ENCODE data around the gene C1QL2.

C1QL2 gene

DNA sequence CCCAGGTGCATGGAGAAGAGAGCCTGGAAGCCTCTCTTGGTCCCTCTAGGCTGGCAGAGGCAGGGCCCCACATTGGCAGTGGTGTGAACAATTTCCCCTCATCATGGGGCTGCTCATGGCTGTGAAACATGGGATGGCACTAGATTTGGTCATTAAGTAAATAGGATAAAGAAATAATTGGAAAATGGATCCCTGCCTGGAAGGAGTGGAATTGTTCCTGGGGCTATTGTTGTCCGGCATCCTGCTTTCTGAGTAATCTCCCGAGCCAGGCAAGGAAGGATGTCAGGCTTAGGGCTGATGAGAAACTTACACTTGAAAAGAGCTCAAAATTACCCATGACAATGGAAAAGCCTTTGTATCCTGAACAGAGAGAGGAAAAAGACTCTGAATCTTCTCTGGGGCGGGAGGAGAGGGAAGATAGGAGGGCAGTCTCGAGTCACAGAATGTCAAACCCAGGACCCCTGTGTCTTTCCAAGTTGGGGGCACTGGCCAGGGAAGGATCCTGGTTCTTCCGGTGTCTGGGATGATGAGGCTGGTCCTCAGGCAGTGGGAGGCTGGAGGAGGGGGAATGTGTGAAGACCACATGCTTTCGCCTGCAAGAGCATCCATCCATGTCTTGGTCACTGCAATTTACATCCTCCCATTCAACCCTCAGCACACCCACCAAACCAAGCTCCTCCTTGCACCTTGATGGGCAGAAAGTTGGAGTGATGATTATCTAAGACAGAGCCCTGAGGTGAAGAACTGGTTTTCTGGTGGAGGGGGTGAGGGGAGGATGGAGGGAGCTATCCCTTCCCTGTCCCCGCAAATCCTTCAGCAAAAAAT, 38.0 kb upstream of the C1QL2 start:
- Histone ChIP-seq H3K4me3 (ENCODE audit: low read depth, low read length) (peak overlapping the region; percentile 26), H3K9ac (ENCODE audit: low read depth, low read length) (no peak overlapping the region), H3K9me3 (ENCODE audit: control insufficient read depth, insufficient read depth, low read length) (no peaks in the 10 kb centered on the region), H3K27me3 (ENCODE audit: control insufficient read depth, insufficient read depth, low read length) (peaks cover 6% of the 10 kb centered on the region), H3K36me3 (ENCODE audit: control insufficient read depth, insufficient read depth, low read length) (no peaks in the 10 kb centered on the region), H3K4me1 (ENCODE audit: control insufficient read depth, insufficient read depth, low read length) (peaks cover 15% of the 10 kb centered on the region)

GRCh38 chr2:119195887-119196286, 37.3 kb upstream of the C1QL2 start:
- H3K27me3 ChIP-seq (ENCODE audit: control insufficient read depth, insufficient read depth, low read length): peaks cover 6% of the 10 kb centered on the region
- peaks cover 15% of the 10 kb centered on the region for H3K4me1 ChIP-seq (ENCODE audit: control insufficient read depth, insufficient read depth, low read length)
- H3K9me3 ChIP-seq (ENCODE audit: control insufficient read depth, insufficient read depth, low read length): no peaks in the 10 kb centered on the region
- peak overlapping the region; percentile 26 for H3K4me3 ChIP-seq (ENCODE audit: low read depth, low read length)
- no peak overlapping the region for H3K9ac ChIP-seq (ENCODE audit: low read depth, low read length)
- no peaks in the 10 kb centered on the region for H3K36me3 ChIP-seq (ENCODE audit: control insufficient read depth, insufficient read depth, low read length)

GRCh38 chr2:119195001-119195400, 36.5 kb upstream of the C1QL2 start:
- Histone ChIP-seq H3K9me3 (ENCODE audit: control insufficient read depth, insufficient read depth, low read length) (no peaks in the 10 kb centered on the region), H3K27me3 (ENCODE audit: control insufficient read depth, insufficient read depth, low read length) (peaks cover 6% of the 10 kb centered on the region), H3K36me3 (ENCODE audit: control insufficient read depth, insufficient read depth, low read length) (no peaks in the 10 kb centered on the region), H3K9ac (ENCODE audit: low read depth, low read length) (no peak overlapping the region), H3K4me3 (ENCODE audit: low read depth, low read length) (no peak overlapping the region), H3K4me1 (ENCODE audit: control insufficient read depth, insufficient read depth, low read length) (peaks cover 15% of the 10 kb centered on the region)

- H3K27me3 ChIP-seq (ENCODE audit: control insufficient read depth, insufficient read depth, low read length): peaks cover 3% of the 10 kb centered on the region
- H3K4me3 ChIP-seq (ENCODE audit: low read depth, low read length): no peak overlapping the region
- H3K36me3 ChIP-seq (ENCODE audit: control insufficient read depth, insufficient read depth, low read length): no peaks in the 10 kb centered on the region
- peaks cover 15% of the 10 kb centered on the region for H3K4me1 ChIP-seq (ENCODE audit: control insufficient read depth, insufficient read depth, low read length)
- H3K9me3 ChIP-seq (ENCODE audit: control insufficient read depth, insufficient read depth, low read length): no peaks in the 10 kb centered on the region
- no peak overlapping the region for H3K9ac ChIP-seq (ENCODE audit: low read depth, low read length)
Measured at GRCh38 chr2:119192893-119193292, 34.3 kb upstream of the C1QL2 start.

- H3K36me3 ChIP-seq (ENCODE audit: control insufficient read depth, insufficient read depth, low read length): no peaks in the 10 kb centered on the region
Measured at GRCh38 chr2:119190321-119191111, 32.0 kb upstream of the C1QL2 start.

GRCh38 chr2:119184512-119184911, 26.0 kb upstream of the C1QL2 start:
- no peaks in the 10 kb centered on the region for H3K36me3 ChIP-seq (ENCODE audit: control insufficient read depth, insufficient read depth, low read length)
- H3K4me1 ChIP-seq (ENCODE audit: control insufficient read depth, insufficient read depth, low read length): no peaks in the 10 kb centered on the region

More at GRCh38 chr2:119190321-119191111, 32.0 kb upstream of the C1QL2 start:
- Histone ChIP-seq H3K4me3 (ENCODE audit: low read depth, low read length) (no peak overlapping the region), H3K4me1 (ENCODE audit: control insufficient read depth, insufficient read depth, low read length) (no peaks in the 10 kb centered on the region), H3K27me3 (ENCODE audit: control insufficient read depth, insufficient read depth, low read length) (no peaks in the 10 kb centered on the region), H3K9ac (ENCODE audit: low read depth, low read length) (no peak overlapping the region), H3K9me3 (ENCODE audit: control insufficient read depth, insufficient read depth, low read length) (no peaks in the 10 kb centered on the region)

GRCh38 chr2:119181791-119182445, 23.4 kb upstream of the C1QL2 start:
- Histone ChIP-seq H3K27me3 (ENCODE audit: control insufficient read depth, insufficient read depth, low read length) (no peaks in the 10 kb centered on the region), H3K4me1 (ENCODE audit: control insufficient read depth, insufficient read depth, low read length) (no peaks in the 10 kb centered on the region), H3K9ac (ENCODE audit: low read depth, low read length) (no peak overlapping the region), H3K36me3 (ENCODE audit: control insufficient read depth, insufficient read depth, low read length) (no peaks in the 10 kb centered on the region), H3K9me3 (ENCODE audit: control insufficient read depth, insufficient read depth, low read length) (no peaks in the 10 kb centered on the region), H3K4me3 (ENCODE audit: low read depth, low read length) (no peak overlapping the region)

More at GRCh38 chr2:119184512-119184911, 26.0 kb upstream of the C1QL2 start:
- no peak overlapping the region for H3K4me3 ChIP-seq (ENCODE audit: low read depth, low read length)
- H3K9me3 ChIP-seq (ENCODE audit: control insufficient read depth, insufficient read depth, low read length): no peaks in the 10 kb centered on the region
- H3K9ac ChIP-seq (ENCODE audit: low read depth, low read length): no peak overlapping the region
- H3K27me3 ChIP-seq (ENCODE audit: control insufficient read depth, insufficient read depth, low read length): no peaks in the 10 kb centered on the region

DNA sequence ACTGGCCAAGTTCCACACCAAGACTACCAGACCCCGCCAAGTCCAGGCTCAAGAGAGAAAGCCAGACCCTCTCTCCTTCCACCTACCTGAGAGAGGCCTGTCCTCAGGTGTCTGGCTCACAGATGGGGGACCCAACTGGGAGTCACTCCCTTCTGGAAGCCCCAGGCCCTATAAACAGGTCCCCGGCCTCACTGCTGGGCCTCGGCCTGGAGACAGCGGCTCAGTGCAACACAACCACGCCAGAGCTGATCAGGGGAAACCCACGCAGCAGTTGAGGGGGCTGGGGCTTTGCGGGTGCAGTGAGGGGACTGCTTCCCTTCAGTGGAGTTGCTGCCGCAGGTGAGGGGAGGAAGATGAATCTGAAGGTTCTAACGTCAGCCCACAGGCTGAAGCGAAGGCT, 22.8 kb upstream of the C1QL2 start:
- no peak overlapping the region for H3K9ac ChIP-seq (ENCODE audit: low read depth, low read length)
- H3K9me3 ChIP-seq (ENCODE audit: control insufficient read depth, insufficient read depth, low read length): no peaks in the 10 kb centered on the region
- no peaks in the 10 kb centered on the region for H3K27me3 ChIP-seq (ENCODE audit: control insufficient read depth, insufficient read depth, low read length)
- no peaks in the 10 kb centered on the region for H3K4me1 ChIP-seq (ENCODE audit: control insufficient read depth, insufficient read depth, low read length)
- H3K36me3 ChIP-seq (ENCODE audit: control insufficient read depth, insufficient read depth, low read length): no peaks in the 10 kb centered on the region
- H3K4me3 ChIP-seq (ENCODE audit: low read depth, low read length): no peak overlapping the region

- no peak overlapping the region for H3K4me3 ChIP-seq (ENCODE audit: low read depth, low read length)
- H3K36me3 ChIP-seq (ENCODE audit: control insufficient read depth, insufficient read depth, low read length): no peaks in the 10 kb centered on the region
- H3K9ac ChIP-seq (ENCODE audit: low read depth, low read length): no peak overlapping the region
- no peaks in the 10 kb centered on the region for H3K9me3 ChIP-seq (ENCODE audit: control insufficient read depth, insufficient read depth, low read length)
- no peaks in the 10 kb centered on the region for H3K27me3 ChIP-seq (ENCODE audit: control insufficient read depth, insufficient read depth, low read length)
- no peaks in the 10 kb centered on the region for H3K4me1 ChIP-seq (ENCODE audit: control insufficient read depth, insufficient read depth, low read length)
Measured at GRCh38 chr2:119180892-119181291, 22.3 kb upstream of the C1QL2 start.

GRCh38 chr2:119179991-119180390, 21.4 kb upstream of the C1QL2 start:
- Histone ChIP-seq H3K4me1 (ENCODE audit: control insufficient read depth, insufficient read depth, low read length) (no peaks in the 10 kb centered on the region), H3K27me3 (ENCODE audit: control insufficient read depth, insufficient read depth, low read length) (no peaks in the 10 kb centered on the region), H3K36me3 (ENCODE audit: control insufficient read depth, insufficient read depth, low read length) (no peaks in the 10 kb centered on the region), H3K4me3 (ENCODE audit: low read depth, low read length) (no peak overlapping the region), H3K9me3 (ENCODE audit: control insufficient read depth, insufficient read depth, low read length) (no peaks in the 10 kb centered on the region), H3K9ac (ENCODE audit: low read depth, low read length) (no peak overlapping the region)

DNA sequence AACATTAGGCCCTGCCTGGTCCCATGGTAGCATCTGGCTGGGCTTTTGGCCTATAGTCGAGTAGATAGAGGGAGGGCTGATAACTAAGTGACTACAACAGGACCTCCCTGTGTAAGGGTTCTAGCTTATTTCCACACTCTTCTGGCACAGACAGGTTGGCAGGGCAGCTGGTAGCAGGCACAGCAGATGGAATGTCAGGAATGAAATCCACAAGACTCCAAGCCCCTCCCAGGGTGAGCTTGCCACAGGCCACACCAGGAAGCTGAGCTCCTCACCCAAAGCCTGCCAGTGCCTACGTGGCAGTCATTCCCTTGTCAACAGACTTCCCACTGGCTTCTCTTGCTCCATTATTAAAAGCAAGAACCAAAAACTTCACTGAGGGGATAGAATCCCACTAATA, 20.7 kb upstream of the C1QL2 start:
- Histone ChIP-seq H3K27me3 (ENCODE audit: control insufficient read depth, insufficient read depth, low read length) (no peaks in the 10 kb centered on the region), H3K9ac (ENCODE audit: low read depth, low read length) (no peak overlapping the region)

More for the DNA sequence above, 20.7 kb upstream of the C1QL2 start:
- no peak overlapping the region for H3K4me3 ChIP-seq (ENCODE audit: low read depth, low read length)
- no peaks in the 10 kb centered on the region for H3K9me3 ChIP-seq (ENCODE audit: control insufficient read depth, insufficient read depth, low read length)
- H3K4me1 ChIP-seq (ENCODE audit: control insufficient read depth, insufficient read depth, low read length): no peaks in the 10 kb centered on the region
- no peaks in the 10 kb centered on the region for H3K36me3 ChIP-seq (ENCODE audit: control insufficient read depth, insufficient read depth, low read length)
